Stimulated activated CD8-positive, alpha-beta memory T cell treated with anti-CD3 and anti-CD28 coated beads, Interleukin-7, amount 100 ng/mL, for 24 hours (primary cell): ENCODE measurements around the gene CFAP92.
A peak's percentile ranks its signal among the peaks of the same experiment; 100 is the strongest.

Experiments used
- DNase-seq: peaks from one replicate; pipeline ENCODE4 v3.0.0-alpha.2; 2020; ENCODE audit warnings: low read depth

Gene CFAP92

DNA sequence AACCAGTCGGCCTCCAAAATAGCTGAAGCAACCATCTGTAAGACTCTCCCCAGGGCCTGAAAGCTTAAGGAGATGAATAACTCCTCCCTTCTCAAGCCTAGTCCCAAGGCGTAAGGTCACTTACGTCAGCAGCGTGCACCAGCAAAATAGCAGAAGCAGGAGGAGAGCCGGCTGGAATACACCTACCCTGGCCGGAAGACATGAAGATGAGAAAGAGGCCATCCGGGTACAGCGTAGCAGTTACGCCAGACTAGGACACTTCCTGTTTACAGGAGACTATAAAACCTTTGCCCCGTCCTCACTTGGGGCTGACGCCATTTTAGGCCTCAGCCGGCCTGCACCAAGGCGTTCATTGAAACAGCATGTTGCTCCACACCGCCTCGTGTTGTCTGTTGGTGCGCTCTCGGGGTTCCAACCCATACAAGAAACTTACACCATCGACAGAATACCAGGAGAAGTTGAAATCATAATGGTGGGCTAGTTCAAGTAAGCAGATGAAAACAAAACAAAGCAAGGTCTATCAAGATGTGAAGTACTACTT lies 2.5 kb downstream of the CFAP92 start:
- no peak for DNase-seq

DNA sequence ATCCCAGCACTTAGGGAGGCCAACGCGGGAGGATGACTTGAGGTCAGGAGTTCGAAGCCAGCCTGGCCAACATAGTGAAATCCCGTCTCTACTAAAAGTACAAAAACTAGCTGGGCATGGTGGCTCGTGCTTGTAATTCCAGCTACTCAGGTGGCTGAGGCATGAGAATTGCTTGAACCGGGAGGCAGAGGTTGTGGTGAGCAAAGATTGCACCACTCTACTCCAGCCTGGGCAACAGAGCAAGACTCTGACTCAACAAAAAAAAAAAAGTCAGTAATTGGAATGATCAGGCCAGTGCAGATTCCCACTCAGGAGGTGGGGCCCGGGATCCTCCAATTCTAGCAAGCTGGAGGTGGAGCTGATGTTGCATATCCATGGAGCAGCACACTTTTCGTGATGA lies 5.6 kb downstream of the CFAP92 start:
- DNase-seq = no peak

DNA sequence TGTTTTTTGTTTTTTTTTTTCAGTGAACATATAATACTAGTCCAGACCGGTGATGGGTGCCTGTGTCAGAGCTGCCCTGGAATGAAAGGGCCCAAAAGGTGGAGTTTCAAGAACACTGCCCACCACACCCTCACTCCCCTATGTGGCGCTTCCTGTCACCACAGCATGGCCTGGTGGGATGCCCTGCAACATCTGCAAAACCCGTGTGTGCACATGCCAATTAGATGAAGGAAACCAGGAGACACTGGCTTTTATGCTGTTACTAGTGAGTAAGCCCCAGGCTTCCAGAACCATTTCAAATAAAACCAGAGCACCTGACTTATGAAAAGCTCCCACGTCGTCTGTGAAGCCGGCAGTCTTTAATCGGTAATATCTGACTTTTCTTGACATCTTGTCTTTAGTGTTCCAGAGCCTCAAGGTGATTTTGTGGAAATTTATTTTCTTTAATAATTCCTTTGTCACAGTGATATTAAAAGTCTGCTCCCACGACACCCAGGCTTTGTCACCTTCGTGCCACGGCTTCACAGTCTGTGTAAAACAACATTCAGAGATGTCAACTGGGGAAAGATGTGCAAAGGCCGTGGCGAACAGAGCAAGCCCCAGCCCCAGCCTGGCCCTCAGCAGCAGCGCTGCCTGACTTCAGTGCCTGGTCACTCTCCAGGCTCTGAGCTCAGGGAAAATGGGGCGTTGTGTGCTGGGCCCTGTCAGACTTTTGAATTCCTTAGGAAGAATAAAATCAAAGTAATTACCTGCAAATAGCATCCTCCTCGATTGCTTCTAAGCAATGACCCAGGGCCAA lies 6.4 kb downstream of the CFAP92 start:
- DNase-seq = no peak

DNA sequence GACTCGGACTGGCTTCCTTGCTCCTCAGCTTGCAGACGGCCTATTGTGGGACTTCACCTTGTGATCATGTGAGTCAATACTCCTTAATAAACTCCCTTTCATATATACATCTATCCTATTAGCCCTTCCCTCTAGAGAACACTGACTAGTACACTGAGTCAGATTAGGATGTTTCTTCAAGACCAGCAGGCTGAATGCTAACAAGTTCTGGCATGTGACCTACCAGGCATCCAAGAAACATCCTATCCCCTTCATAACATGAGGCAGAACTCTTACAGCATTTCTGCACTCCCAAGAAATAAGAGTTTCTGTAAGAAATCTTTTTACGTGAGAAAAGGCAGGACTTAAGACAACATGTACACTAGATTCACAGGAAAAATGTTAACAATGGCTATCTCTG lies 9.3 kb downstream of the CFAP92 start:
- DNase-seq = no peak

DNA sequence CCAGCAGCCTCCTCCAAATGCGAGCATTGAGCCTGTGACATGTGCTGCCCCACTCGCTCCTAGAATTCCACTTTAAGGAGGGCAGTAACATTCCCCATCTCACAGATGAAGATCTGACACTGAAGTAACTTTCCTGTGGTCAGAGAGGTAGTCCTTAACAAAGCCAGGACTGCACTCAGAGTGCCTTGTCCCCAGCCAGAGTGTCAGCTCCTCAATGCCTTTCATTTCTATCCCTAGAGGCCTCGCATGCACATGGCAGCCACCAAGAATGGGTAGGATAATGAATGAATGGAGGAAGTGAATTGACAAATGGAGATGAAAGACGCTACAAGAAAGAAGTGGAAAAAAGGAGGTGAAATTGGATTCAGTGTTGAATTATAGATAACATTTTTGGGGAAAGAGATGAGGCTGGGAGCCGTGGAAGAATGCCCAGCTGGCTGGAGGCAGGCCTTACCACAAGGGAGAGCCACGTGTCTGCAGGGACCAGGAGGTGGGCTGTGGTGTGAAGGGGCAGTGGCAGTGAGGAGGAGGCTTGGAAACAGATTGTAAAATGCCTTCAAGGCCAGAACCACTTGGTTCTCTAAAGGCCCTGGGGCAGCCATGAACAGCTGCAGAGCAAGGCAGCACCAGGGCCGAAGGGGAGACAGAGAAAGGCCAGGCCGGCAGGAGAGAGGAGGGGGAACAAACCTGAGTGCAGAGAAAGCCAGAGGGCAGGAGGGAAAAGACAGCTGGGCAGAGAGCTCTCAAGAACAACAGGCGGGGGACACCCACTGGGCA lies 10.4 kb downstream of the CFAP92 start:
- no peak for DNase-seq

DNA sequence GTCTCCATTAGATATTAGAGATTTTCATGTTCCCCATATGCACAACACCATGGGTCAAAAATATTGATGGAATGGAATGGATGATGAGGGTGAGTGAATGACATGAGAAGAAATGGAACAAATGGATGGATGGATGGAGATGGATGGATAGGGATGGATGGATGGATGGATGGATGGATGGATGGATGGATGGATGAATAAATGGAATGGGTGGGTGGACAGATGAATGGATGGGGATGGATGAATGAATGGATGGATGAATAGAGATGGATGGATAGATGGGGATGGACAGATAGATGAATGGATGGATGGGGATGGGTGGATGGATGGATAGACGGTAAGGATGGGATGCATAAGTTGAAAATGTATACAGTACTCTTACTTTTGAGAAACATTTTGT lies 18.6 kb downstream of the CFAP92 start:
- DNase-seq = no peak

DNA sequence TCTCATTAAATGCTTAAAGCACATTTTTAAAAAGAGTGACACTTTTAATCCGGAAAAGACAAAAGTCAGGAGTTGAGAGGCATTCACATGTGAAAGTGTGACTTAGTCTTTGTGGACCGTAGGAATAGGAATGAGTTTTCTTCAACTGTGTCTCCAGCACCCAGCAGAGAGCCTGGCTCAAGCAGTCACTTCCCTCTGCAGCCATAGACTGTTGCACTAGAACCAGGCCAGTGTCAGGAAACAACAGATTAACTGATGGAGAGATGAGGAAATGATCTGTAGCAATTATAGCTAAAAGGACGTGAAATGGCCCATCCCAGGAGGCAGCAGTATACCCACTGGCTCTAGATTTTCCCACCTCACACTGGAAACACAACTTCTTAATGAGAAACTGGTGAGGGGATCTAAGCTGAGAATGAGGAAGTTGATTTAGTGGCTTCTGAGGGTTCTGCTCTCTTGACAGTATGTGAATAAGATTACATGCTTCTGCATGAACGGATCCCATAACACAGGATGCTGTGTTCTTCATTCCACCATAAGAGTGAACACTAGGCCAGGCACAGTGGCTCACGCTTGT lies 19.8 kb downstream of the CFAP92 start:
- no peak for DNase-seq

DNA sequence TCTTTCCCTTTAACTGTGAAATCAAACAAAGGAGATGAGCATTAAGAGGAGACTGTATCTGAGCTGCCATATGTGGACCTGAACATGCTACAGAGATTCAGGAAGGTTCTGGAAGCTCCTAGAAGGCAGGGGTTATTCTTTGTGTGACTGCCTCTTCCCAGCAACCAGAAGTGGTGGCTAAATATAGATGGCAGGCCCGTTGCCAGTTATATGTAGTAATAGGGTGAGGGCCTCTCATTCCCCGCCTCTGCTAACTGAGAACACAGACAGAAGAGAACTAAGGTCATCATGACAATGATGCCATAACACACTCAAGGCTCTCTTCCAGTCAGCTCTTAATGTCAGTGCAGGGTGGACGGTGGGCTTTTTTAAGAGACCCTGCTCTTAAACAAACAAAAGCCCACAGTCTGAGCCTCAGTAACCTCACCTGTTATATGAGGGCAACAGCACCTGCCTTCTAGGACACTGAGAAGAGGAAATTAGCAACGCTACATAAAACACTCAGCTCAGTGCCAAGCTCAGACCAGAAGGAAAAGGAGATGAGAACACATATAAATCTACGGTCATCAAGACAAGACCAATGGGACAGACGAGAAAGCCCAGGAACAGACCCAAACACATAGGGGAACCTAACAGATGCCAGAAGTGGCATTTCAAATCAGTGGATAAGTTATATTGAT lies 22.3 kb downstream of the CFAP92 start:
- no peak for DNase-seq

DNA sequence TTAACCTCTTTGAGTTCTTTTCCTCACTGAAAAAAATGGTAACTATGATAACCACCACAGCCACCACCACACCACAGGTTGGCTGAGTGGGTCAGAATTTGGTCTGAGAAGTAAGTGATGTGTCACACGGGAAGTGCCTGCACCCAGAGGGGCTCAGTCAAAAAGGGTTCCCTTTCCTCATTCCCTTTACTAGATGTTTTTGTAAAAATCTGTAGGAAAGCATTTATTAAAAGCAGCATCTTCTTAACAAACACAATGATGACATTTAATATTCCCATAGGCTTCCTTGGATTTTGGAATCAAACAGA lies 23.2 kb downstream of the CFAP92 start:
- DNase-seq = no peak

DNA sequence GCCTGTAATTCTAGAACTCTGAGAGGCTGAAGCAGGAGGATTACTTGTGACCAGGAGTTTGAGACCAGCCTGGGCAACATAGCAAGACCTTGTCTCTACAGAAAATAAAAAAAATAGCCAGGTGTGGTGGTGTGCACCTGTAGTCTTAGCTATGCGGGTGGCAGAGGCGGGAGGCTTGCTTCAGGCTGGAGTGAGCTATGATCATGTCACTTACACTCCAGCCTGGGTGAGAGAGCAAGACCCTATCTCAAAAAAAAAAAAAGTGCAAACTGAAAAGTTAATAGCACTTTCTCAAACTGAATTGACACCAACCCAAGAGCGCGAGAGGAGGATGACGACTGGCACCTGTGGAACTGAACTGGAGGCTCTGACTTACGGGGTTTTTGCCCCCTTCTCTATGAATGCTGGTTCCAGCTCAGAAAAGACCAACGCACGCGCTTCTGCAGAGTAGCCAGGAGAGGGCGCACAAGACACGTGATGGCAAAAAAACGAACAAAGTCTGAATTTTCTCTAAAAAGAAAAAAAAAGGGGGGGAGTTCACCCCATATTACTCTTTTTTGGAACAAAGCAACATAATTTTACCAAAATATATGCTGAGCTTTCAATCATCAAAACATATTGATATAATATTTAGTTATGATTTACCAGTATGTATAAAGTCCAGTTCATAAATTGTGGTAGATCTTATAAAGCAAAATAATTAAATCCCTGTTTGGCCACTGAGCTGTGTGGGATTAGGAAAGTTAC lies 23.7 kb downstream of the CFAP92 start:
- DNase-seq = peak; percentile 25

DNA sequence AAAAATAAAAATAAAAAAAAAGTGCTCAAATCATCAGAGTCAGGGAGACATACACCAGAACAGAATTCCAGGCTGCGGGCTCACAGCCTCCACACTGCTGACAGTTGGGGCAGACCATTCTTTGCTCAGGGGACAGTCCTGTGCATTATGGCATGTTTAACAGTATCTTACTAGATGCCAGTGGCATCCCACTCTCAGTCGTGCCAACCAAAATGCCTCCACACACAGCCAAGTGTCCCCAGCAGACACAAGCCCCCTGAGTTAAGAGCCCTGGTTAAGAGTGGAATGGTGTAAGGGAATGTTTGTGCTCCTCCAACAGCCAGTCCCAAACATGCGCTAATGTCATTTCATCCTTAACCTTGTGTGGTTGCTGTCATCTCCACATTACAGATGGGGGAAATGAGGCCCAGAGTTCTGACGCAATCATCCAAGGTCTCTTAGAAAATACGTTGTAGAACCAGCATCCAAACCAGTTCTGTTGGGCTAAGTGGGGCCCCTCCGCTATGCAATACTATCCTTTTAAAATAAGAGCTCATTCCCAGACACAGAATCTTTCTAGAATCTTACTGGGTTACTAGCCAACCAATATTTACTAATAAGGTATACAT lies 26.0 kb downstream of the CFAP92 start:
- DNase-seq = no peak

DNA sequence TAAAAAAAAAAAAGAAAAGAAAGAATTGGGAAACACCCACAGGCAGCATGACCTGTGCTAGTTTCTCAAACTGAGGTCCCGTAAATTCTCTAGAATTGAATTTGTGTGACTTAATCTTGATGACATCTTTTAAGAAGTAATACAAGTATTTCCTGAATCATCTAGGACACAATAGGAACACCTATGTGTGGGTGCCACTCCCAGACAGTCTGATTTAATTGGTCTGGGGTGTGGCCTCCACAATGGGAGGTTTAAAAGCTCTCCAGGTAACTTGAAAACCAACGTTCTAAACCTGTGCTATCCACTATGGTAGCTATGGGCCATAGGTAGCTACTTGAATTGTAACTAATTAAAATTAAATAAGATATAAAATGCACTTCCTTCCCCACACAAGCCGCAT lies 28.1 kb downstream of the CFAP92 start:
- DNase-seq = no peak

DNA sequence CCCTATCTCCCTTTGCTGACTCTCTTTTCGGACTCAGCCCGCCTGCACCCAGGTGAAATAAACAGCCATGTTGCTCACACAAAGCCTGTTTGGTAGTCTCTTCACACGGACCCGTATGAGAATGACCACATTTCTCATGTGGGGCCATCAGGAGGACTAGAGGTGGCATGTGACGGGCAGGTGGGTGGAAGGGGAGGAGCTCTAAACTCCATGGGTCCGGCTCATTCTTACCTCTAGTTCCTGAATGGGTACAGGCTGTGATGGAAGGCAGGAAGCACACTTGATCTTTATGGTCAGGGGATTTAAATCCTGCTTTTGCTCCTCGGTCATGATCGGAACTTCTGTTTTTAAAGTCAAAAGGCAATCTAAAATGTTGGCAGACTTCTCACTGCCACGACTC lies 28.6 kb downstream of the CFAP92 start:
- no peak for DNase-seq

DNA sequence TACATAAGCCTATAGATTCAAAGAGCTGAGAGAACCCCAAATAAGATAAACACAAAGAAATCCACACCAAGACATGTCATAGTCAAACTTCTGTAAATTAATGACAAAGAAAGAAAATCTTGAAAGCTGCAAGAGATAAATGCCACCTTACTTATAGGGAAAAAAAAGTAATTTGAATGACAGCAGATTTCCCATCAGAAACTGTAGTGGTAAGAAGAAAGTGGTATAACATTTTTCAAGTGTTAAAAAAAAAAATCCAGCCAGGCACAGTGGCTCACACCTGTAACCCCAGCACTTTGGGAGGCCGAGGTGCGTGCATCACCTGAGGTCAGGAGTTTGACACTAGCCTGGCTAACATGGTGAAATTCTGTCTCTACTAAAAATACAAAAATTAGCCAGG lies 37.4 kb downstream of the CFAP92 start:
- no peak for DNase-seq

DNA sequence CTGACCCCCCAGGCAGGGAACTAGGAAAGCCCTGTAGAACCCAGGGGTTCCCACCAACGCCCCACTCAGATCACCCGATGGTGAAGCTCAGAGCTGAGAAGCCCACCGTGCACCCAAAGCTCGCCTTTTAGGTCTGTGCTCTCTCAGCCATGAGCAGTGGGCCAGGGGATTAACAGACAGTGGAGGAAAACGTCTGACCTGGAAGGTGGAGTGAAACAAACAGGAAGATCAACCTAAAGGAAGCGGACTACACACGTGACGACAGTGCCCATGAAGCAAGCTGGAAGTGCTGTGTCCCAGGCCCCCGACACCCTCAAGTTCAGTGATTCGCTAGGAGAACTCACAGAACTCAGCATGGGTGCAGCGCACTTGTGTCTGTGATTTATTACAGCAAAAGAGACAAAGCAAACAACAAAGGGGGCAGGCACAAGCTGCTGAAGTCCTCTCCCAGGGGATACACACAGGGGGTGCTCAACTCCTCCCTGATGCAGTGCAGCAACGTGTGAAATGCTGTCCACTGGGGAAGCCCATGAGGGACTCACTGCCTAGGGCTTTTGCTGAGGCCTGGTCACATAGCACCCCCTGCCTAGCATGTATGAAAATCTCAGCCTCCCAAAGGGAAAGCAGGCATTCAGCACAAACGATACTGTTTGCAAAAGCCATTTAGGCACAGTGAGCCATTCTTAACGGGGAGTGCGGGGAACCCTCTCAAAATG lies 43.5 kb downstream of the CFAP92 start:
- no peak for DNase-seq

DNA sequence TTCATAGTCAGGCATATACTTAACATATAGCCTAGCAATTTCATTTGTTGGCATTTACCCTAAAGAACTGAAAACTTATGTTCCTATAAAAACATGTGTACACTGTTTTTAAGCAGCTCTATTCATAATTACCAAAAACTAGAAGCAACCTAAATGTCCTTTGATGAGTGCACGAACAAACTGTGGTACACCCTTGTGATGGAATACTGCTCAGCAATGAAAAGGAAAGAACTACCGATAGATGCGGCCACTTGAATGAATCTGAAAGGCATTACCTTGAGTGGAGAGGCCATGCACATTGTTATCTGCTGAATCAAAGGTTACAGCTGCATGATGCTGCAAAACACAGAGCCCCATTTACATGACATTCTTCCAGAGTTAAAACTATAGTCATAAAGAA lies 44.7 kb downstream of the CFAP92 start:
- no peak for DNase-seq

DNA sequence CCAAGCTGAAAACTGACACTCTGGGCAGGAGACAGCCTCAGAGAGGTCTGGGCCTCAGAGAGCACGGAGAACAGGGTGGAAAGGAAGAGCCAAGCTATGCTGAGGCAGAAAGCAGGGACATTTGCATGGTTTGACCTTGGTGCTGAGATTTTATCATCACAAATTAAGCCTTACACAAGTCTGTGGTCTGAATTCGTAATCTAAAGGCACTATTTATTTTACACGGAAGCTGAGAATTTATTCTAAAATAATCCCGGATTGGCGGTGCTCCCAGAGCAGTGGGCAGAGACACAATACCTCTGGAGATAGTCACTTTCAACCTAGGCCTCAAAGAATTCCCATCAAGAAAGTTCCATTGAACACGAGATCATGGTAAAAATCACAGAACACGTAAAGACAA lies 47.5 kb downstream of the CFAP92 start:
- no peak for DNase-seq

DNA sequence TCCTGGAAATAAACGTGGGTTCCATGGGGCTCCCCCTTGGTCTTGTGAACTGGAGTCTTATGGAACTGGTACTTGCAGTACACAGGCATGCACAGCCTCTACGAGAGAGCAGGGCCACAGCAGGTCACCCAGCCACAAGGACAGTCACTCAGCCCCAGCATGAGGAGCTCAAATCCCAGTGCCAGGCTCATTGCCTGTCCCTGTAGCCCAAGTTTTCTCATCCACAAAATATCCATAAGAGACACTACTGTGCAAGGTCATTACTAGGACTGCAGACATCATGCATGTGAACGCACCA lies 48.0 kb downstream of the CFAP92 start:
- DNase-seq = no peak

DNA sequence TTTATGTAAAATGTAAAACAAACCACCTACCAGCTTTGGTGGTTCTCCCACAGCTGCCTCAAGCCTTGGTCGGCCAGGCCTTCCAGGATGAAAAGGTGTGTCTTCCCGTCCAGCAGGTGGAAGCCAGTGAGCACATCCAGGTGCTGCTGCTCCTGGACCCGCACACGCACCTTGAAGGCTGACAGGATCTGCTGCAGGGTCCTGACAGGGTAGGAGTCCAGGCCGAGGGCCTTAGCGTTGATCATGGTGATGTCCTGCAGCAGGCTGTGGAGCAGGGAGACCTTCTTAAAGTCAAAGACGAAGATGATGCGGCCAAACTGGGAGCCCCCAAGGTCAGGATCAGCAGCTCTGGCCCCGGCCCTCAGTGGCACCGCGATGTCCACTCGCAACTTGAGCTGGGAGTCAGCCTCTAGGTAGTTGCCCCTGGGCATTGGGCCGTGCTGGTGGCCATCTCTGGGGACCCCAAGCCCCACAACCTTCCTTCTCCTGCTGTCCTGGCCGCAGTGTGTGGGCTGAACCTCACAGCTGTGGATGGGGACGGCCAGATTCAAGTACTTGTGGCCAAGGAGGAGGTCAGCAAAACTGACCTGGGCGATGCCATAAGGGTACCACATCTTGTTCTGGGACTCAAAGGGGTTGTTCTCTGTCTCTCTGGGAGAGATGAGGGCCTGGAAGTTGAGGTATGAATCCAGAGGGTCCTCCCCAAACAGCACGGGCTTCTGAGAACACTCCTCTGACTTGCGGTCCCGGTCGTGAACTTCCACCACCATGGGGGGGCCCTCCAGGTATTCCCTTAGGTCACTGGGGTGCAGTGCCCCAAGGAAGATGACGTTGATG lies 48.6 kb downstream of the CFAP92 start:
- DNase-seq = no peak
